Prostate gland (tissue), 2 donors: ENCODE data around the gene C3orf62. TPM values are rescaled to one million over a fixed set of nuclear protein-coding genes. Genes with fewer than 3 reads are reported as not detected.

Experiments
- DNase-seq: peaks from one replicate; pipeline ENCODE4 v3.0.0-alpha.2; 2019; ENCODE audit warnings: low spot score
- H3K27ac ChIP-seq, 2 donors: fragments of 200-600 bp; sonication (generic); 2 replicates each; pipeline ENCODE4 v1.5.1; 2017 to 2019
- H3K27me3 ChIP-seq: fragments of 200-600 bp; sonication (generic); replicated peaks from 2 replicates; pipeline ENCODE4 v1.5.1; 2019; ENCODE audit not compliant: insufficient read depth
- H3K36me3 ChIP-seq, 2 donors: fragments of 200-600 bp; sonication (generic); 1 replicate in 1 of 2; 2 replicates in 1 of 2; pipeline versions ENCODE4 v1.5.1 to v1.8.1; 2017 to 2019
- H3K4me1 ChIP-seq: fragments of 200-600 bp; sonication (generic); replicated peaks from 2 replicates; pipeline ENCODE4 v1.5.1; 2019
- H3K4me3 ChIP-seq, 2 donors: fragments of 200-600 bp; sonication (generic); 2 replicates each; pipeline ENCODE4 v1.5.1; 2017 to 2019
- H3K9me3 ChIP-seq: fragments of 200-600 bp; sonication (generic); 2 replicates; pipeline ENCODE4 v1.5.1; 2017
- POLR2A ChIP-seq: fragments of 450-650 bp; IDR thresholded peaks from one replicate; pipeline ENCODE4 v1.6.1; 2016; ENCODE audit warnings: antibody characterized with exemption, mild to moderate bottlenecking
- POLR2AphosphoS5 ChIP-seq: sonication (generic); formaldehyde crosslinking; IDR thresholded peaks from one replicate; pipeline ENCODE4 v1.6.1; 2017; ENCODE audit warnings: antibody characterized with exemption
- WGBS: methylation state at CpG from one replicate; pipeline ENCODE4 v1.1.5; 2018; 5-methylcytosine and 5-hydroxymethylcytosine counted together
- intact Hi-C: fragments of 100-400 bp; cut with DNase I; formaldehyde crosslinking; loops from one replicate; pipeline ENCODE4 v1.14.2; 2022
- total RNA-seq, 2 donors: library from RNA; depleted of rRNA; stranded (reverse); fragments of >200 nt; gene quantifications; one replicate each; pipeline ENCODE4 v1.1.0, GENCODE V29; 2016
- TF ChIP-seq, protein P1 (sequence below), 4 experiments: fragments of 200-600 bp in 2 of 4; fragments of 450-650 bp in 2 of 4; sonication (generic) in 2 of 4; IDR thresholded peaks; 1 replicate in 3 of 4; 2 replicates in 1 of 4; pipeline ENCODE4 v1.5.1; 2016 to 2019; ENCODE audit warnings: antibody characterized with exemption in 4 of 4, mild to moderate bottlenecking in 2 of 4, moderate library complexity in 2 of 4

The C3orf62 gene
- 1 to 10 TPM; 4.3 to 9.7 TPM for total RNA-seq

DNA sequence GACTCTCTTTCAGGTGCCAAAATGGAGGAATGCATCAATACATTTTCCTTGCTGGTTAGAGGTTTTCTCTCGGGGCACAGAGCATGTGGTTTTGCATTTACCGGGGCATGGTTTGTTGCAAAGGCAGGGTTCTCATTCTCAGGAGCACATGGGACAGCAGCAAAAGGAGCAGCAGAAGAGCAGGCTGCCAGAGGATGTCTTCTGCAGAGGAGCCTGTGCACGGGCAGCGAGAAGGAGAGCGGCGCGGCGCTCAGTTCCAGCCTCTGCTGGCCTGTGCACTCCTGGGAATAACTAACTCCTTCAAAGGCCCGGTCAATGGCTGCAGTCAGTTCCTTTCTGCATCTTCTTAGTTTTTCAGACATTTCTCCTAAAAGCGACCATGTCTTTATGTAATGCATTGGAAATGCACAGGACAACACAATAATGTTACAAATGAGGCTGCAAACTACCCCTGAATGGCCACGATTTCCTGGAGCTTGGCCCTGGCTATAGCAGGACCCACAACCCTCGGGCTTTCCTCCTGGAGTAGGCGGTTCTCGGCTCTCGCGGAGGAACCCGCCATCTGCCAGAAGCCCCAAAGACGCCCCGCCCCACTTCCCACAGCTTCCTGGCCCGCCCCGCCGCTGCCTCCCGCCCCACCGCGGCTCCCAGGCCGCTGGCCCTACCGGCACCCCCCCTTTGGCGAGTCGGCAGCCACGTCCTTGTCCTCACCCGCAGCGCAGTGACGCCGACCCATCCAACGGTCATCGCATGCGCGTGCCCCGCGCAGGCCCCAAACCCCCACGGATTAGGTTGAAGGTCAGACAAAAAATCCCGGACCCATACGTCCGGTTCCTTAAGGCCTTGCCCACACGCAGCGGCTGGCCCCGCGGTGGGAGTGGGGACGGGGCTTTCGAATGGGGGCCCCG is at the start of gene C3orf62:
Gene C3orf62 (minus strand): TSS at position 758 of the 908 bp plus-strand sequence. CDS start 360 bp downstream, at position 398.
- WGBS, result 1% methylated on average over 44 of the region's 51 CpGs
- DNase-seq, result peak; percentile 87
- H3K4me3 ChIP-seq, result peak within 1 kb of the TSS; percentile 35 to 42
- H3K36me3 ChIP-seq, result no peaks in the 10 kb centered on the region
- peak within 1 kb of the TSS; percentile 96 to 98 for H3K27ac ChIP-seq
- intact Hi-C loops, result loop anchor here (5.0 kb wide), 1 partner anchor 104 kb away; the partner anchor contains the start of gene KLHDC8B
- H3K4me1 ChIP-seq, result peaks cover 21% of the 10 kb centered on the region
- no peaks in the 10 kb centered on the region for H3K27me3 ChIP-seq
- H3K9me3 ChIP-seq, result no peaks in the 10 kb centered on the region
- no peak for TF ChIP-seq POLR2AphosphoS5
- no peak for TF ChIP-seq POLR2A
- TF ChIP-seq, protein P1, sequence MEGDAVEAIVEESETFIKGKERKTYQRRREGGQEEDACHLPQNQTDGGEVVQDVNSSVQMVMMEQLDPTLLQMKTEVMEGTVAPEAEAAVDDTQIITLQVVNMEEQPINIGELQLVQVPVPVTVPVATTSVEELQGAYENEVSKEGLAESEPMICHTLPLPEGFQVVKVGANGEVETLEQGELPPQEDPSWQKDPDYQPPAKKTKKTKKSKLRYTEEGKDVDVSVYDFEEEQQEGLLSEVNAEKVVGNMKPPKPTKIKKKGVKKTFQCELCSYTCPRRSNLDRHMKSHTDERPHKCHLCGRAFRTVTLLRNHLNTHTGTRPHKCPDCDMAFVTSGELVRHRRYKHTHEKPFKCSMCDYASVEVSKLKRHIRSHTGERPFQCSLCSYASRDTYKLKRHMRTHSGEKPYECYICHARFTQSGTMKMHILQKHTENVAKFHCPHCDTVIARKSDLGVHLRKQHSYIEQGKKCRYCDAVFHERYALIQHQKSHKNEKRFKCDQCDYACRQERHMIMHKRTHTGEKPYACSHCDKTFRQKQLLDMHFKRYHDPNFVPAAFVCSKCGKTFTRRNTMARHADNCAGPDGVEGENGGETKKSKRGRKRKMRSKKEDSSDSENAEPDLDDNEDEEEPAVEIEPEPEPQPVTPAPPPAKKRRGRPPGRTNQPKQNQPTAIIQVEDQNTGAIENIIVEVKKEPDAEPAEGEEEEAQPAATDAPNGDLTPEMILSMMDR (IDR thresholded peaks at IDR 0.05), result no peak

- Histone ChIP-seq H3K4me3 (no peak overlapping the region), H3K36me3 (peaks cover 10 to 34% of the 10 kb centered on the region in 2 donors), H3K9me3 (no peaks in the 10 kb centered on the region), H3K27me3 (no peaks in the 10 kb centered on the region), H3K4me1 (no peaks in the 10 kb centered on the region), H3K27ac (no peak overlapping the region)
- intact Hi-C loops, result no loop called here
- WGBS, result 94% methylated on average over 7 of the region's 7 CpGs
- no peak for DNase-seq
- TF ChIP-seq POLR2A (no peak), POLR2AphosphoS5 (no peak)
- TF ChIP-seq, protein P1 (IDR thresholded peaks at IDR 0.05), result no peak
Measured at GRCh38 chr3:49324768-49325167, 47.7 kb upstream of the C3orf62 start.

DNA sequence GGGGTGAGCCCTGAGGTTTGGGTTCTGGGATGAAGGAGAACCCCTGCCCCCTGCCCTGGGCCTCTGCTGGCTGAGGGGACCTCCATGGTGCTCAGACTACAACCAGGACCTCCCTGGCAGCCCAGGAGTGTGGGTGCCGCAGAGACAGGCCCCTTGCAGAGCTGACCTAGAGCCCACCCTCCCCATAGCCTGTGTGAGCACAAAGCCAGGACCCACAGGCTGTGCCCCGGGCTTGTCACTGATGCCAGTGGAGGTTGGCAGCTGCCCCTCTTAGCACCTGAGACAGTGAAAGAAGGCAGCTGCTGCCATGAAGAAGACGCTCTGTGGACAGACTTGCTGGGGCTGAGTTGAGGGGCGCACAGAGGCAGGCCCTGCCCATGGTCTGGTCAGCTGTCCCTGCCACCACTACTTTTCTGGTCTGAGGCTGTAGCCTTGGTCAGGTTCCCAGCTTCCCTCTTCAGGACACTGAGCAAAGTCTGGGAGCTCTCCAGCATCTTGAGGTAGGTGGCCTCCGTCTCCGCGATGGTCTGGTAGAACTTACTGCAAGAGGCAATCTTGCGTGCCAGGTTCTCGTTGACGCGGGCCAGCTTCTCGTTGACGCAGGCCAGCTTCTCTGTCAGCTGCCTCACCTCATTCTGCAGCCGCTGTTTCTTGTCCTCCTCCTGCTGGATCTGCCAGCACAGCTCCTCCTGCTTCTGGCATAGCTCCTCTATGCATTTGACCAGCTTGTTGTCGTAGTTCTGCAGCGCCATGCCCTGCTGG is 39.8 kb upstream of the C3orf62 start:
- WGBS, result 88% methylated on average over 16 of the region's 16 CpGs
- DNase-seq, result no peak
- intact Hi-C loops, result no loop called here
- TF ChIP-seq POLR2A, result no peak
- Histone ChIP-seq H3K4me1 (no peaks in the 10 kb centered on the region), H3K9me3 (no peaks in the 10 kb centered on the region), H3K36me3 (peaks cover 7 to 8% of the 10 kb centered on the region in 2 donors), H3K4me3 (no peak overlapping the region), H3K27ac (no peak overlapping the region), H3K27me3 (no peaks in the 10 kb centered on the region)

DNA sequence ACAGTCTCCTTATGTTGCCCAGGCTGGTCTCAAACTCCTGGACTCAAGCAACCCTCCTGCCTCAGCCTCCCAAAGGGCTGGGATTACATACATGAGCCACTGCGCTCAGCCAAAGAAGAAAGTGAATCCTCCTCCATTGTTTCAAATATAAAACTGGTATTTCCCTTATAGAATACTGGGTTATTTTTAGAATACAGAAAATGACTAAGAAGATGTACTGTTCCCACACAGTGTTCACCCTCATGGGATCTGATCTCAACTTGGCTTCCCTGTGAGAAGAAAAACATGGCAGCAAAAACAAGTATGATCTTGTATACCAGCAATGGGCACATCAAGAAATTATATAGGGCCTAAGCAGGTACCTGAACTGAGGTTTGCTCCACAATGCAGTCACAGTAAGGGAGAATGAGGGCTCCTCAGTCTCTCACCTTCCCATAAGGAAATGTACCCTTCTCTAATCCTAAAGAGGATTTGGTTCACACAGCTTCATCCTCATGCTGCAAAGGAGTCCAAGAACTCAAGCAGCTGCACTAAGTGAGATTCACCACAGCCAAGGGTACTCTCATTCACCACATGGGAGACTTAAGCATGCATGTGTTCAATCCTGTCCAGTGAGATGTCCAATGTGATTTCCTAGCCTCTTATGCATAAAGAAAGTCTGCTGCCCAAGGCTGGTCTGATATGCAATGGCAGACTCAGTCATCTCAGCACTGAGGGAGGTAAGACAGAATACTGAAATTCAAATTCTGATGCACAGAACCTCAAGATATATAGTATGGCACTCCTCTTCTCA is 37.1 kb upstream of the C3orf62 start:
- no peak for TF ChIP-seq POLR2AphosphoS5
- TF ChIP-seq POLR2A, result no peak
- TF ChIP-seq, protein P1 (IDR thresholded peaks at IDR 0.05), result no peak
- intact Hi-C loops, result no loop called here
- peaks cover 7 to 8% of the 10 kb centered on the region in 2 donors for H3K36me3 ChIP-seq
- H3K4me1 ChIP-seq, result no peaks in the 10 kb centered on the region
- no peak overlapping the region for H3K4me3 ChIP-seq
- no peak overlapping the region for H3K27ac ChIP-seq
- H3K9me3 ChIP-seq, result no peaks in the 10 kb centered on the region
- no peaks in the 10 kb centered on the region for H3K27me3 ChIP-seq
- WGBS, result 86% methylated on average over 1 of the region's 1 CpG
- no peak for DNase-seq

- H3K4me3 ChIP-seq, result no peak overlapping the region
- H3K36me3 ChIP-seq, result no peaks in the 10 kb centered on the region
- no peaks in the 10 kb centered on the region for H3K27me3 ChIP-seq
- TF ChIP-seq, protein P1 (IDR thresholded peaks at IDR 0.05), result no peak
- TF ChIP-seq POLR2AphosphoS5 (no peak), POLR2A (no peak)
- no peak overlapping the region for H3K27ac ChIP-seq
- DNase-seq, result no peak
- intact Hi-C loops, result no loop called here
- H3K4me1 ChIP-seq, result no peaks in the 10 kb centered on the region
- no peaks in the 10 kb centered on the region for H3K9me3 ChIP-seq
- WGBS, result 98% methylated on average over 3 of the region's 3 CpGs
Measured at GRCh38 chr3:49311283-49311682, 34.3 kb upstream of the C3orf62 start.
